GM18517 (cell line): Measurements from ENCODE around the gene PGR.

Experiments used
- ATAC-seq: cut with Tn5 transposase; IDR thresholded peaks from one replicate; pipeline ENCODE4 v1.9.1; 2021; ENCODE audit warnings: mild to moderate bottlenecking, moderate library complexity; ENCODE audit not compliant: unreplicated experiment

The PGR gene

DNA sequence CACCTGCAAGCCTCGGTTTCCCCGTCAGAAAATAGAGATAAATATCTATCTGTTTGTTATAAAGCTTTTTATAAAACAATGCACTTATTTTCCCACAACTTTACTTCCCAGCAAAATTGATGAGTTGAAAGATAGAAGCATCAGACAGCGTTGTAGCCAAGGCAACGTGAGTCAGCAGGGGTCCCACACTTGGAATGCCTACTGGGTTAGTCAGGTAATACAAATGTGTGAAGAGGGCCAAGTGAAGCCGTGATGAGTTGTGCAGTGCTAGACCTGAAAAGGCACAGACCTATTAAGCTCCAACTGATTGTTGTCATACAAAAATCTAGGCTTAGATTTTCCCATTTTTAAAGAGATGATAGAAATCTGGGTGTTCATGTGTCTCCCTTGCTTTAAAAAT lies 118.7 kb downstream of the PGR start:
- no peak for ATAC-seq

DNA sequence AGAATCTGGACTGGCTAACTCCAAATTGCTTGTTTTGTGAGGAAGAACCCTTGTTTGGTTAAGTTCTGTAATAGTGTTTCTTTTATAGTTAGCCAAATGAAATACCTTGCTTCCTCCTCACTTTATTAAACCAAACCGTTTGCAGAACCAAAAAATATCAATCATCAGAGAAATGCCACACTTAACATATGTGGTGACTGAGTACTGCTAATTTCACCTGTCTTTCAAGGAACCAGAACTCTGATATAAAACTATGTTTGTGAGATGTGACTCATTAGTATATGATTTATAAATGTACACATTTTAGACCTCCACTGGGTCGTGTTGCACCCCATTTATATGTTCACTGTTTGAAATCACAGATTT lies 119.9 kb downstream of the PGR start:
- no peak for ATAC-seq

DNA sequence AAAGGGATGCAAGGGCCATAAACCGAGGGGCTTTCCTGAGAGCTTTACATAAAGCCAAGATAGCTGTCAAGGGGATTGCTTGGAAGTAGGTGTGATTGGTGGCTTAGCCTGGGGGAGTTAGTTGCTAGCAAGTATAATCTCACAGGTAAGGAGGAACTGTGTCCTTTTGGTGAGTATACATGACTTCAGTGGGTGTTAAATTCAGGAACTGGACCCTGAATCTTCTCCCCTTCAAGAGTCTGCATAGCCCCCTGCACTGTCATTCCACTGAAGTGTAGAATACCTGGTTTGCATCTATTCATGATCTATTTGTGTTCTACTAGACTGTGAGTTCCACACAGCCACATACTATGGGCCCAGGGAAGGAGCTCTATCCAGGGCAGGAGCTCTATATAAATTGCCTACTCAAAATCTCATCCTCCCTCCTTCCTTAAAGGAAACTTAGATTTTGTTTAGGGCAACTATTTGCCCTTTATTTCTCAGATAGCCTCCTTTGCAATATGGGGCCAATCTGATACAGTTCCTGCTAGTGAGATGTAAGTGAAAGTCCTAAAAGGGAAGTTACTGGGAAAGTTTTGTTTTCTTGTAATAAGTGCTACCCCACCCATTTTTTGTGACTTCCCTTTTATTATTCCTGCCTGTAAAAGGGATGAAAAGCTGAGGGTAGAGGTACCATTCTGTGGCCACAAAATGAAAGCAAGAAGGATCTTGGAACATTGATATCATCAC lies 120.5 kb downstream of the PGR start:
- no peak for ATAC-seq

DNA sequence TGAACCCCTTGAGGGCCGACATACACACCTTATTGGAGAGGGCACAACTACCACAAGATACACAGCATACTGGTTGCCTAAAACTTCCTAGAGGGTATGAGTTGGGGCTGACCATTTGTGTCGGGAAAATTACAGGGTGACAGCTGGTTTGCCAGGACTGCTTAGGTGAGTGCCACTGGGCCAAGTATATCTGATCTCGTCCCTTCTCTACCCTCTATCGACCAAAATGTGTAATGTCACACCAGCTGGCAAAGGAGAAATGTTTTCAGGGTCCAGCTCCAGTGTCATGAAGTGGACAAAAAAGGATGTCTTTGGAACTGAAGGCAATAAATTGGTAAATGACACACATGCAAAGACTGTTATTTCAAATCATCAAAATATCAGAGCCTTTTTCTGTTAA lies 126.1 kb downstream of the PGR start:
- ATAC-seq = peak; percentile 62

DNA sequence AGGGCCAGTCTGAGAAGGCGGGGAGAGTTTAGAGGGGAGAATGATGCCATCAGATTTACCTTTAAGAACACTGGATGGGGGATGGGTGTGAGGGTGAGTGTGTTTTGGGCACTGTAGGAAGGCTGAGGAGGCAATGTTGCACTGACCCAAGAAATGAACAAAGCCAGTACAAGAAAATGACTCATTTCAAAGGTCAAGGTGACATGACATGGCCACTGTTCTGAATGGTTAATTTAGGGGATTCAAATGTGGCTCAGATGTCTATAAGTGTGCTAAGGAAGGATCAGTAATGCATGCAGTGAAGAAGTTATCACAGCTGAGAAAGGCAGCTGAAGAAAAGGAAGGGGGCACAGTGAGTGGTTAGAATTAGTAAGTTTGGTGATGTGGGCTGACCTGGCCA lies 129.9 kb downstream of the PGR start:
- ATAC-seq = no peak

DNA sequence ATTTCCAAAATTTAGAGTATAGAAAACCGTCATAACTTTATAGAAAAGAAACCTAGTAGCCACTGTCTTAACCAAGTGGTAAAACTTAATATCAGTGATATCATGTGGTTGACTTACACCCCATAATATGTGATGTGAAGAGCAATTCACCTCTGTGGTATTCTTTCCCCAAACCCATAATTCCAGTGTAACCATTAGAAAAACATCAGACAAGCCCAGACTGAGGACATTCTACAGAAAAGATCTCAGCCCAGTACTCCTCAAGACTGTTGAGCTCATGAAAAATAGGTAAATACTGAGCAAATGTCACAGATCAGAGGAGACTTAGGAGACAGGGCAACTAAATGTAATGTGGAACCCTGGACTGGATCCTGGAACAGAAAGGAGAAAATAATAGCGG lies 134.6 kb downstream of the PGR start:
- ATAC-seq = no peak

DNA sequence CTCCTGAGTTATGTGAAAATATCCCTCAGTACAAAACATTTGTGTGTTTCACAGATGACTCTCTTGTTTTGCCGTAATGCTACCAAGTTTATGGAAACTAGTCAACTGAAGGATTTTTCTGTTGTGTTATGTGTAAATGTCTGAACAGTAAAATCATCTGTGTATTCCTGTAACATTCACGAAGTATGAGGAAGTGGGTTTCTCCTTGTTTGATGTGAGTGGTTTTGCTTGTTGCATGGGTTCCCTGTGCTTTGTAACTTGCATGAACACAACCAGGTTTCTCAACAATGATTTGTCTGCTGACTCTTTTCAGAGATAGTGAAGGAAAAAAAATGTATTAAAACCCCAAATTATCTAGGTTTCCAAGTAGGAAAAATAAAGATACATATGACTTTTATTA lies 138.1 kb downstream of the PGR start:
- ATAC-seq = no peak

DNA sequence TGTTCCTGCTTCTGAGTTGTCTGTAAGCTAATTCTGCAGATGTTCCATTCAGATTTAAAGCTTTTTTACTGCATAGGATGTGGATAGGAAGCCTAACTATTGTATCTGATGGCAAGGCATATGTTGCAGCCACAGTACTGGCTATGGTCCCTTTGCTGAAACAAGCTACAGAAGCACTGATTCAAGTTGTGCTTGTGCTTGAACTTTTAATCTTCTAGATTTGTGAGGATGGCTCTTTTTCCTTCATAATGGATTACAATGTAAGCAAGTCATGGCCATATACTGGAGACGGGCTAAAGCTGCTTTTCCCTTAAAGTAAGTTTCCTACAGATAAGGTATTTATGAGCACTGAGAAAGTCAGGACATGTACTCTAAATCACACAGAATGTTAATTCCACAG lies 138.7 kb downstream of the PGR start:
- ATAC-seq = no peak

DNA sequence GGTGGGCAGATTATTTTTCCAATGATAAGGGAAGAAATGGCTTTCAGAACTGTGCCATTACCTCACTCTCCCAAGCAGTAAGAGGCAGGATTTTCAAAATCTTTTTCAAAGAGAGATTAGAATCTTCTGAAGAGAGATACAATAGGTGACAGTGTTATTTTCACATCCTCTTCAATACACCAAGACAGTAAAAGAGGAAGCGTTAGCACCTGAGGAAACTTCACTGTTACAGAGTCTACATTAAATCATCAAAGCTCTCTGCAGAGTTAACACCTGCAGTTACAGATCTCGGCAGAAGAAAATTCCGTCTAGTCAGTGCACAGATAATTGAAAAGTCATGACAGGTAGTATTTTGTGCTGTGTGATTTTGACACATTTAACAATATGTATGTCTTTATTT lies 144.9 kb downstream of the PGR start:
- ATAC-seq = peak; percentile 66

DNA sequence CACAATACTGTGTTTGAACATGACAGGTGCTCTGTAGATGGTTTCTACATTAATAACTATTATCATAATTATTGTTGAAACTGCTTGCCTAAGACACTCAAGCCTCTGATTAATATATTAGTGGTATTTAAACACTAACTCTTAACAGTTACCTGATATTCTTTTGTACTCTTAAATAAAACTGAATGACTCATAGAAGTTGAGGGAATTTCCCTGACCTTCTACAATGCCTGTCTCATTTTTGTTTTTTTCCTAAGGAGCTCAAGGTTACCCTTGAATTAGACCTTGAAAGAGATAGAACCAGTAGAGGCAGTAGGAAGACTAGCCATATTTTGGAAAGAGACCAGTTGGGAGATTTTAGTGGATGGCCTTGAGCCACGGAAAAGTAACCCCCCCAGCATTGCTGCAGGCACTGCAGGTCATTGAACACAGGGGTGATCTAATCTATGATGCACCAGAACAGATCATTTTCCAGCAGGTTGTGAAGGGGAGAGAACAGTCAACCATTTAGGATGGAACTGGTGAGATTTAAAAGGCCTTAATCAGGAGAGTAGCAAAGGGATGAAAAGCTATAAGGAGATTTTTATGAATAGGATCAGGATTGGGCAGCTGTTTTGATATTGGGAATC lies 148.3 kb downstream of the PGR start:
- no peak for ATAC-seq

DNA sequence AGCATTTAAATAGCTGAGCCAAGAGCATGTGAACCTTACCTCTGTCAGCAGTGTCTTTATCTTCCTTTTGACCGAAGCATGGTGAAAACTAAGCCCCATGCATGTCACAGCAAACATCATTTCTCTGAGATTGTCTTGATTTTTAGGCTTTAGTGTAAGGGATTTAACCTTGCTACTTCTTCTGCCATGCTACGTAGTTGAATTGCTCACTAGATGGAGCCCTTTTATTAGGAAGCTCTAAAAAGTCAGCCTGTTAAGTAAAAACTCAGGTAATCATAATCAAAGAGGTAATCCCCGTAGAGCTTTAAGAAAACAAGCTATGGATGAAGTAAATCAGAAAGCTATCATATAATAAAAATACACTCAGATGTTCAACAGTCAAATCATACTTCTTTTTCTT lies 149.5 kb downstream of the PGR start:
- ATAC-seq = no peak
